SU-DHL-6 (cell line): ENCODE data around the gene STX10.

ENCODE experiments used
- H2AFZ ChIP-seq: fragments of 200-600 bp; sonication (generic); 2 replicates; pipeline ENCODE4 v1.6.1; 2014; ENCODE audit warnings: low read depth, mild to moderate bottlenecking, moderate library complexity, mixed read lengths, antibody characterized with exemption, low read length; ENCODE audit not compliant: severe bottlenecking
- H3F3A ChIP-seq: fragments of 200-600 bp; shearing (Covaris generic); 2 replicates; pipeline ENCODE4 v1.6.0; 2016; ENCODE audit warnings: antibody characterized with exemption, mild to moderate bottlenecking; ENCODE audit not compliant: insufficient read depth
- H3K27ac ChIP-seq: fragments of 200-600 bp; sonication (generic); 2 replicates; pipeline ENCODE4 v1.5.1; 2016; ENCODE audit warnings: low read depth, mild to moderate bottlenecking, low read length, moderate library complexity, mixed read lengths
- H3K27me3 ChIP-seq: fragments of 200-600 bp; sonication (generic), shearing (Covaris generic); 2 replicates; pipeline ENCODE4 v1.6.0; 2014; ENCODE audit warnings: mild to moderate bottlenecking, low read length
- H3K36me3 ChIP-seq: fragments of 200-600 bp; sonication (generic); 2 replicates; pipeline ENCODE4 v1.6.1; 2014; ENCODE audit warnings: mild to moderate bottlenecking, low read length, mixed read lengths
- H3K4me2 ChIP-seq: fragments of 300-600, 200-600 bp; shearing (Covaris generic), sonication (generic); 2 replicates; pipeline ENCODE4 v1.6.0; 2014; ENCODE audit warnings: low read length, low read depth, mild to moderate bottlenecking; ENCODE audit not compliant: poor library complexity, severe bottlenecking
- H3K4me3 ChIP-seq: fragments of 200-600 bp; sonication (generic); 2 replicates; pipeline ENCODE4 v1.5.1; 2014; ENCODE audit warnings: antibody characterized with exemption, low read length, mild to moderate bottlenecking, mixed read lengths; ENCODE audit not compliant: insufficient read depth, poor library complexity, severe bottlenecking
- H3K79me2 ChIP-seq: fragments of 200-600 bp; sonication (generic); 2 replicates; pipeline ENCODE4 v1.6.1; 2014; ENCODE audit warnings: mild to moderate bottlenecking, low read length, moderate library complexity; ENCODE audit not compliant: insufficient read depth
- H3K9ac ChIP-seq: fragments of 200-600 bp; sonication (generic); 2 replicates; pipeline ENCODE4 v1.7.0; 2014; ENCODE audit warnings: mild to moderate bottlenecking, low read length
- H3K9me2 ChIP-seq: fragments of 200-600 bp; sonication (generic); replicated peaks from 2 replicates; pipeline ENCODE4 v1.6.1; 2014; ENCODE audit warnings: low read length; ENCODE audit not compliant: insufficient read depth
- H3K9me3 ChIP-seq: fragments of 200-600 bp; sonication (generic); 2 replicates; pipeline ENCODE4 v1.6.1; 2014; ENCODE audit warnings: low read length, mixed read lengths; ENCODE audit not compliant: insufficient read depth
- H4K20me1 ChIP-seq: fragments of 200-600 bp; sonication (generic); 2 replicates; pipeline ENCODE4 v1.6.1; 2014; ENCODE audit warnings: low read depth, mild to moderate bottlenecking, antibody characterized with exemption, low read length, moderate library complexity, mixed read lengths
- EZH2phosphoT487 ChIP-seq: fragments of 200-600 bp; sonication (generic), shearing (Covaris generic); conservative IDR thresholded peaks from 2 replicates; pipeline ENCODE4 v1.6.1; 2018; ENCODE audit warnings: mild to moderate bottlenecking, antibody characterized with exemption, low read length, moderate library complexity, mixed read lengths
- TF ChIP-seq, protein P1 (sequence below): fragments of 200-600 bp; sonication (generic); IDR thresholded peaks from one replicate; pipeline ENCODE4 v1.5.1; 2017; ENCODE audit warnings: antibody characterized with exemption, mild to moderate bottlenecking, low read length, moderate library complexity; ENCODE audit not compliant: insufficient read depth, poor library complexity, severe bottlenecking

The STX10 gene

DNA sequence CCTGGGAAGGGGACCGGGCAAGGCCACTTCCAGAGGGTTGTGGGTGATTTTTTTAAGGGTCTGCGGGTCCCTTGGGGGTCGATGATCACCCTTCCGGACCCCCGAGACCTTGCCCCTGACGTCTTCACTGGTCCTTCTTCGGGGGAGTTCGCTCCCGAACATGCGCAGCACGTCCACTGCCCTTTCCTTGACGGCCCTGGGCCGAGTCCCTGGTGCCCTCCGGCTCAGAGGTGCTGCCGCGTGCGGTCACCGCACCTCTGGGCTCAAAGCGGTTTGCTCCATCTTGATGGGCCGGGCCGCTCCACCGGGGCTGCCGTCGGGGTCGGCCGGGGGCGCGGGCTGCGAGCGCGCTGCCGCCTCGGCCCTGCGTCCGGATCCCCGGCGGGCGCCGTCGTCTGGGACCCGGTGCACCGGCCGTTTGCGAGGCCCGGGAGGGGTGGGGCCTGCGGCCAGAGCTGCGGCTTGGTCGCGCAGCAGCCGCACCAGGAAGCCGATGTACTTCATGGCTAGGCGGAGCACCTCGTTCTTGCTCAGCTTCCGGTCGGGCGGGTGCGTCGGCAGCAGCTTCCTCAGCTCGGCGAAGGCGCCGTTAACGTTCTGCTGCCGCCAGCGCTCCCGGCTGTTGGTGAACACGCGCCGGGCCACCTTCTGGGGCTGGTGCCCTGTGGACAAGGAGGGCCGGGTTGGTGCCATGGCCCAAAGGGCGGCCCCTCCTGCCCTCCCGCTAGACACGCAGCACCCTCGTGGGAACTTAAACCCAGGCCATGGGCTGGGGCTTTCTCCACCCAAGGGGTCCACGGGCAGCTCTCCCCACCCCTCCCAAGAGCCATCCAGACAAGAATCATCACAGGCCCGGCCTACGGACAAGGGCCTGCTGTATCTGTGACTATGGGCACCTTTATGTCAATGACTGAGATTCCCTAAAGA is 50.8 kb downstream of the STX10 start:
- peaks cover 27% of the 10 kb centered on the region for H3F3A ChIP-seq
- H3K36me3 ChIP-seq, result peaks cover 13% of the 10 kb centered on the region
- peak overlapping the region; percentile 26; the same call in 1 of the 2 replicates for H3K9ac ChIP-seq
- no peaks in the 10 kb centered on the region for H3K9me2 ChIP-seq
- H2AFZ ChIP-seq, result no peak overlapping the region
- H3K27me3 ChIP-seq, result no peaks in the 10 kb centered on the region
- H3K4me3 ChIP-seq, result no peak overlapping the region
- H3K79me2 ChIP-seq, result peaks cover 14% of the 10 kb centered on the region
- TF ChIP-seq, protein P1, sequence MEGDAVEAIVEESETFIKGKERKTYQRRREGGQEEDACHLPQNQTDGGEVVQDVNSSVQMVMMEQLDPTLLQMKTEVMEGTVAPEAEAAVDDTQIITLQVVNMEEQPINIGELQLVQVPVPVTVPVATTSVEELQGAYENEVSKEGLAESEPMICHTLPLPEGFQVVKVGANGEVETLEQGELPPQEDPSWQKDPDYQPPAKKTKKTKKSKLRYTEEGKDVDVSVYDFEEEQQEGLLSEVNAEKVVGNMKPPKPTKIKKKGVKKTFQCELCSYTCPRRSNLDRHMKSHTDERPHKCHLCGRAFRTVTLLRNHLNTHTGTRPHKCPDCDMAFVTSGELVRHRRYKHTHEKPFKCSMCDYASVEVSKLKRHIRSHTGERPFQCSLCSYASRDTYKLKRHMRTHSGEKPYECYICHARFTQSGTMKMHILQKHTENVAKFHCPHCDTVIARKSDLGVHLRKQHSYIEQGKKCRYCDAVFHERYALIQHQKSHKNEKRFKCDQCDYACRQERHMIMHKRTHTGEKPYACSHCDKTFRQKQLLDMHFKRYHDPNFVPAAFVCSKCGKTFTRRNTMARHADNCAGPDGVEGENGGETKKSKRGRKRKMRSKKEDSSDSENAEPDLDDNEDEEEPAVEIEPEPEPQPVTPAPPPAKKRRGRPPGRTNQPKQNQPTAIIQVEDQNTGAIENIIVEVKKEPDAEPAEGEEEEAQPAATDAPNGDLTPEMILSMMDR, result no peak
- TF ChIP-seq EZH2phosphoT487, result no peak
- no peaks in the 10 kb centered on the region for H3K9me3 ChIP-seq
- H4K20me1 ChIP-seq, result no peaks in the 10 kb centered on the region
- H3K4me2 ChIP-seq, result peak overlapping the region; percentile 35
- H3K27ac ChIP-seq, result no peak overlapping the region

GRCh38 chr19:13098277-13099072 is 51.7 kb downstream of the STX10 start:
- H3K27ac ChIP-seq, result no peak overlapping the region
- H4K20me1 ChIP-seq, result no peaks in the 10 kb centered on the region
- peaks cover 13% of the 10 kb centered on the region for H3K36me3 ChIP-seq
- peaks cover 20% of the 10 kb centered on the region for H3F3A ChIP-seq
- H3K79me2 ChIP-seq, result peaks cover 14% of the 10 kb centered on the region
- H3K9me3 ChIP-seq, result no peaks in the 10 kb centered on the region
- no peak overlapping the region for H3K4me3 ChIP-seq
- H2AFZ ChIP-seq, result no peak overlapping the region
- H3K4me2 ChIP-seq, result no peak overlapping the region
- no peak for TF ChIP-seq EZH2phosphoT487
- TF ChIP-seq, protein P1, result no peak
- no peaks in the 10 kb centered on the region for H3K27me3 ChIP-seq
- no peaks in the 10 kb centered on the region for H3K9me2 ChIP-seq
- no peak overlapping the region for H3K9ac ChIP-seq

DNA sequence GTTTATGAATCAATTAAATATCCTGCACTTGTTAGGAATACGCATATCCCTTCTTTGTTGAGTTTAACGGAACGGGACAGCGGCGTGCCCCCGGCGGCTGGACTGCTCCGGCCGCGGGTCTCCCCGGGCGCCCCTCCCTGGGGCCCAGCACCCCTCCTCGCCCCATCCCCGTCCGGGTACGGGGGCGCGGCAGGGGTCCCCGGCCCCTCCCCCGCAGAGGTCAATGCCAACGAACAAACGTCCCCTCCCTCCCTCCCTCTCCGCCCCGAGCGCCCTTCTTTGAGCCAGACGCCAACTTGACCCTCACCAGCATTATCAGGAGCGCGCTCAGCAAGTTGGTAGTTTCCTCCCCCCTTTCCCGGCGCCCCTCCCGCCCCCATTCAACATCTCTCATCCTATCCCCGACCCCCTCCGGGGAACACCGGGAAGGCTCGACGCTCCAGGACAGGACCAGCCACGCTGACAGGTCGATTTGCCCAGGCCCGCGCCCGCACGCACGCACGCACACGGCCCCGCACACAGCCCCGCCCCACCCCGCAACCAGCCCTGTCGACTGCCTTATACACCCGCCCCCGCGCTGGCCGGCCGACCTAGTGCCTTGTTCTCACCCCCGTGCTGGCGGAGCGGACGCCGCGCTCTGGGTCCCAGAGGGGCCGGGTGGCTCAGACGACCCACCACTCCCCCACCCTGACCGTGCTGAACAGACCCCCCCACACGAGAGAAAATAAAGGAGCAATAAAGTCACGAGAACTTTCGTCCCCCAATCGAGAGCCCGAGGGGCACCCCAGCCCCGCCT is 52.5 kb downstream of the STX10 start:
- Histone ChIP-seq H3K27me3 (no peaks in the 10 kb centered on the region), H3K4me3 (no peak overlapping the region), H3K79me2 (peaks cover 13% of the 10 kb centered on the region), H3K4me2 (no peak overlapping the region), H3K9me3 (no peaks in the 10 kb centered on the region), H3F3A (peaks cover 15% of the 10 kb centered on the region), H4K20me1 (no peaks in the 10 kb centered on the region), H3K27ac (no peak overlapping the region), H2AFZ (no peak overlapping the region), H3K9ac (no peak overlapping the region), H3K9me2 (no peaks in the 10 kb centered on the region), H3K36me3 (peaks cover 13% of the 10 kb centered on the region)
- TF ChIP-seq, protein P1, result no peak
- no peak for TF ChIP-seq EZH2phosphoT487
